Esophagus muscularis mucosa (tissue), 3 donors: ENCODE results near the gene YLPM1.

Experiments used
- CTCF ChIP-seq, 3 experiments: fragments of 200-600 bp in 2 of 3; fragments of 450-650 bp in 1 of 3; sonication (generic) in 2 of 3; IDR thresholded peaks; one replicate each; pipeline ENCODE4 v1.5.1; 2017 to 2019; ENCODE audit warnings: antibody characterized with exemption in 3 of 3, mild to moderate bottlenecking in 2 of 3, moderate library complexity in 1 of 3
- POLR2A ChIP-seq: fragments of 450-650 bp; IDR thresholded peaks from one replicate; pipeline ENCODE4 v1.6.1; 2017; ENCODE audit warnings: antibody characterized with exemption, moderate library complexity, mild to moderate bottlenecking, low read depth

- TF ChIP-seq CTCF (IDR thresholded peaks at IDR 0.05) (no peak), POLR2A (no peak)
Observed at GRCh38 chr14:74836251-74836960, 73.3 kb downstream of the YLPM1 start.
